Heart right ventricle (tissue), 16 donors: ENCODE measurements around the gene PYCR2. TPM values are rescaled to one million over a fixed set of nuclear protein-coding genes. Genes with fewer than 3 reads are reported as not detected.

ENCODE experiments used
- ATAC-seq, 8 donors: fragments of 200-7000 bp; cut with Tn5 transposase; one replicate each; pipeline ENCODE4 v1.9.1; 2020; ENCODE audit warnings: mild to moderate bottlenecking in 8 of 8, moderate library complexity in 8 of 8, moderate number of reproducible peaks in 1 of 8
- DNase-seq, 2 donors: peaks; one replicate each; pipeline ENCODE4 v3.0.0-alpha.2; 2020
- H3K27ac ChIP-seq, 10 donors: fragments of 200-600 bp; sonication (generic) in 2 of 10; one replicate each; pipeline versions ENCODE4 v1.5.0 to v1.8.0; 2020 to 2022; ENCODE audit warnings: mild to moderate bottlenecking in 3 of 10
- H3K27me3 ChIP-seq, 7 donors: fragments of 200-600 bp; one replicate each; pipeline ENCODE4 v1.8.0; 2021 to 2022; ENCODE audit warnings: mild to moderate bottlenecking in 2 of 7
- H3K36me3 ChIP-seq, 9 donors: fragments of 200-600 bp; sonication (generic) in 1 of 9; one replicate each; pipeline versions ENCODE4 v1.5.0 to v1.8.0; 2020 to 2022; ENCODE audit warnings: mild to moderate bottlenecking in 2 of 9
- H3K4me1 ChIP-seq, 9 donors: fragments of 200-600 bp; sonication (generic) in 1 of 9; one replicate each; pipeline versions ENCODE4 v1.5.0 to v1.8.0; 2020 to 2022; ENCODE audit warnings: mild to moderate bottlenecking in 4 of 9
- H3K4me3 ChIP-seq, 10 donors: fragments of 200-600 bp; sonication (generic) in 2 of 10; one replicate each; pipeline versions ENCODE4 v1.5.0 to v1.8.0; 2020 to 2022; ENCODE audit warnings: mild to moderate bottlenecking in 7 of 10, moderate library complexity in 2 of 10
- H3K9me3 ChIP-seq, 11 donors: fragments of 200-600 bp in 10 of 11; sonication (generic) in 2 of 11; one replicate each; pipeline versions ENCODE4 v1.5.0 to v1.8.0; 2013 to 2022; ENCODE audit warnings: mild to moderate bottlenecking in 2 of 11, control low read depth in 1 of 11, moderate library complexity in 1 of 11
- WGBS, 2 donors: extraction: QIAGEN DNeasy Blood & Tissue Kit; methylation state at CpG; one replicate each; pipeline ENCODE4 v1.1.7; 2013; ENCODE audit warnings: inconsistent platforms in 1 of 2; 5-methylcytosine and 5-hydroxymethylcytosine counted together
- intact Hi-C, 10 donors: fragments of 100-400 bp; cut with DNase I; formaldehyde crosslinking; loops; one replicate each; pipeline versions ENCODE4 v1.11.1 to v1.14.2; 2022
- microRNA-seq, 2 donors: library from miRNA; unstranded; fragments of <30 nt; microRNA quantifications; one replicate each; pipeline ENCODE4 v1.2.0, GENCODE V29; 2021
- polyA plus RNA-seq, 2 donors: library from polyadenylated mRNA; stranded (reverse); fragments of 200-250 nt; gene quantifications; one replicate each; pipeline ENCODE4 v1.2.3, GENCODE V29; 2013
- total RNA-seq, 10 donors: library from RNA; stranded (reverse); fragmentation: NEBNext Ultra II Directional in 3 of 10; extraction: Animal tissue kit (Norgen Biotek cat#: 25700) in 3 of 10; gene quantifications; one replicate each; pipeline versions ENCODE4 v1.2.1 to v1.2.4, GENCODE V29; 2021 to 2023
- TF ChIP-seq, protein P1 (sequence below), 9 donors: fragments of 200-600 bp; sonication (generic) in 2 of 9; IDR thresholded peaks; one replicate each; pipeline versions ENCODE4 v1.5.0 to v1.8.0; 2021 to 2022; ENCODE audit warnings: antibody characterized with exemption in 9 of 9, mild to moderate bottlenecking in 5 of 9, moderate library complexity in 1 of 9
- donor health status: Arrhythmogenic right ventricular cardiomyopathy.
- donor health status: ischemic (EF 13 %, LVEDD 7.1; RV severe dilation, severe dysfunction).
- donor health status: healthy with polysubstance abuse.
- donor health status: DM: no; HTN: yes; CAD: no.
- donor health status: DM: no; HTN: no; CAD: no.
- donor health status: ischemic (EF 25% LVEDD 6.9; RV normal size, moderate dysfunction).
- donor health status: ischemic (EF 25% LVEDD 5.7; RV mildly dilated, moderate dysfunction).
- donor health status: healthy.
- donor health status: DM: yes; HTN: yes; CAD: no.
- donor health status: Ischemic cardiomyopathy.
- donor health status: ischemic (EF 35%, LVEDD 5.7; RV mildly dilated, moderate dysfunction).
- donor health status: nonischemic (EF 11% LVEDD 7.7; RV severe dilation, severe dysfunction).
- donor health status: DM: yes; HTN: yes; CAD: no.
- donor health status: PGD.
- donor health status: ischemic (EF 29% LVEDD 5.4; RV normal size, mild dysfunction).
- donor health status: nonischemic (EF 23%, LVEDD 6.1; RV moderate dilation, normal function).

PYCR2 gene
- total and polyA plus RNA-seq, 12 donors, result 42.5 to 96.0 (median 62.7) TPM

DNA sequence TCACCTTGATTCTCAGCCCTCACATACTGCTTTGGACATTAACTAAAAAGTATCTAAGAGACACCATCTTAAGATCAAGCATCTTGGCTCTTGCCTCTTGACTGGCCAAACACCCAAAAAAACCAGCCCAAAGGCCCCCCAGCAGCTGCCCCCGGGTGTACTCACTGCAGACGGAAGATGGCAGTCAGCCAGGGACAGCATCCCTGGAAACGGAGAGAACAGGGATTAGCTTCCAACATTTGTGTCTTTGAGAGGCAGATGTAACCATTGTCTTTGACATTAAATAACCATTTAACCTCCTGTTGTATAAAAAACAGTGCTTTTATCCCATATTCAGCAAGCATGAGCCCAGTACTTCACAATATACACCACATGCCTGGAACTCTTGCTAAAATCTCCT is 53.1 kb downstream of the PYCR2 start:
- Histone ChIP-seq H3K36me3 (peaks cover 0 to 100% (median 47%) of the 10 kb centered on the region in 9 donors), H3K27ac (no peak overlapping the region), H3K27me3 (no peaks in the 10 kb centered on the region), H3K9me3 (no peaks in the 10 kb centered on the region), H3K4me3 (no peak overlapping the region), H3K4me1 (peaks cover 0 to 17% (median 0%) of the 10 kb centered on the region in 9 donors)
- no peak for ATAC-seq
- intact Hi-C loops, result loop anchor here in 1 of 10 donors (10.0 kb wide), 1 partner anchor 104 kb away; no protein-coding TSS in a partner anchor
- WGBS, 2 donors, result 59% methylated on average over 3 of the region's 3 CpGs
- TF ChIP-seq, protein P1, sequence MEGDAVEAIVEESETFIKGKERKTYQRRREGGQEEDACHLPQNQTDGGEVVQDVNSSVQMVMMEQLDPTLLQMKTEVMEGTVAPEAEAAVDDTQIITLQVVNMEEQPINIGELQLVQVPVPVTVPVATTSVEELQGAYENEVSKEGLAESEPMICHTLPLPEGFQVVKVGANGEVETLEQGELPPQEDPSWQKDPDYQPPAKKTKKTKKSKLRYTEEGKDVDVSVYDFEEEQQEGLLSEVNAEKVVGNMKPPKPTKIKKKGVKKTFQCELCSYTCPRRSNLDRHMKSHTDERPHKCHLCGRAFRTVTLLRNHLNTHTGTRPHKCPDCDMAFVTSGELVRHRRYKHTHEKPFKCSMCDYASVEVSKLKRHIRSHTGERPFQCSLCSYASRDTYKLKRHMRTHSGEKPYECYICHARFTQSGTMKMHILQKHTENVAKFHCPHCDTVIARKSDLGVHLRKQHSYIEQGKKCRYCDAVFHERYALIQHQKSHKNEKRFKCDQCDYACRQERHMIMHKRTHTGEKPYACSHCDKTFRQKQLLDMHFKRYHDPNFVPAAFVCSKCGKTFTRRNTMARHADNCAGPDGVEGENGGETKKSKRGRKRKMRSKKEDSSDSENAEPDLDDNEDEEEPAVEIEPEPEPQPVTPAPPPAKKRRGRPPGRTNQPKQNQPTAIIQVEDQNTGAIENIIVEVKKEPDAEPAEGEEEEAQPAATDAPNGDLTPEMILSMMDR (IDR thresholded peaks at IDR 0.05), result no peak
- no peak for DNase-seq

Small RNA genes within 50 kb of the gene (microRNA-seq; reads per million reads assigned to microRNA genes)
- gene MIR6741, result 0 to 0.51 reads per million in 2 donors

Other genes starting within 250 kb of the PYCR2 start
- gene SRP9, start 146.4 kb downstream of the PYCR2 start, total RNA-seq, result 100 to 1,000 TPM; 165 to 199 (median 175) TPM
- 100 to 1,000 TPM; 121 to 153 TPM for gene SRP9, start 146.4 kb downstream of the PYCR2 start, polyA plus RNA-seq
- 10 to 100 TPM; 34.9 to 80.8 (median 48.4) TPM for gene EPHX1, start 114.1 kb downstream of the PYCR2 start, total RNA-seq
- gene EPHX1, start 114.1 kb downstream of the PYCR2 start, polyA plus RNA-seq, result 10 to 100 TPM; 31.5 to 38.2 TPM
- 10 to 100 TPM; 20.9 to 33.5 (median 24.7) TPM for gene TMEM63A, start 41.9 kb downstream of the PYCR2 start, total RNA-seq
- 10 to 100 TPM; 10.4 to 69.1 TPM for gene TMEM63A, start 41.9 kb downstream of the PYCR2 start, polyA plus RNA-seq
- gene LEFTY1, start 35.1 kb downstream of the PYCR2 start, total RNA-seq, result under 1 TPM in 7 of 10 donors, not detected in 3; 0.15 to 0.57 (median 0.25) TPM
- under 1 TPM; 0.15 to 0.77 TPM for gene LEFTY1, start 35.1 kb downstream of the PYCR2 start, polyA plus RNA-seq
- gene LEFTY2, start 17.0 kb upstream of the PYCR2 start, total RNA-seq, result 1 to 10 TPM in 2 of 10 donors, under 1 TPM in 8; 0.23 to 1.4 (median 0.65) TPM
- under 1 TPM; 0.29 to 0.35 TPM for gene LEFTY2, start 17.0 kb upstream of the PYCR2 start, polyA plus RNA-seq
- gene SDE2, start 75.1 kb upstream of the PYCR2 start, total RNA-seq, result 10 to 100 TPM; 10.3 to 20.3 (median 13.9) TPM
- gene SDE2, start 75.1 kb upstream of the PYCR2 start, polyA plus RNA-seq, result 1 to 10 TPM; 3.1 to 4.7 TPM
- gene H3-3A, start 138.5 kb upstream of the PYCR2 start, total RNA-seq, result 100 to 1,000 TPM; 259 to 374 (median 304) TPM
- gene H3-3A, start 138.5 kb upstream of the PYCR2 start, polyA plus RNA-seq, result 100 to 1,000 TPM; 427 to 452 TPM